HG02840 (cell line): Measurements from ENCODE around the gene AGAP1.

Experiments
- ATAC-seq: cut with Tn5 transposase; IDR thresholded peaks from one replicate; pipeline ENCODE4 v1.9.1; 2021; ENCODE audit warnings: mild to moderate bottlenecking, moderate library complexity, moderate number of reproducible peaks; ENCODE audit not compliant: unreplicated experiment, low FRiP score

The AGAP1 gene

DNA sequence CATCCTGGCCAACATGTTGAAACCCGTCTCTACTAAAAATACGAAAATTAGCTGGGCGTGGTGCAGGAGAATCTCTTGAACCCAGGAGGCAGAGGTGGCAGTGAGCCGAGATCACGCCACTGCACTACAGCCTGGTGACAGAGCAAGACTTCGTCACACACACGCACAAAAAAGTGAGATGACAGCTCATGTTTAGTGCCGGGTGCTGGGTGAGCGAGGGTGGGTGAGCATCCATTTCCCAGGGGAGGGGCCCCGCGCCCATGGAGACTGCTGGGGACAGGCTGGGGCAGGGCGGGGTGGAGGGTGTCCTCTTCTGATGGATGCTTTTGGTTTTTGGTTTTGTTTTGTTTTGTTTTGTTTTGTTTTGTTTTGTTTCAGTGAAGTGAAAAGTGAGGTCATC lies 467.9 kb downstream of the AGAP1 start:
- ATAC-seq, result no peak

- ATAC-seq, result no peak
These were observed 470.2 kb downstream of the AGAP1 start for GRCh38 chr2:235963853-235964577.

DNA sequence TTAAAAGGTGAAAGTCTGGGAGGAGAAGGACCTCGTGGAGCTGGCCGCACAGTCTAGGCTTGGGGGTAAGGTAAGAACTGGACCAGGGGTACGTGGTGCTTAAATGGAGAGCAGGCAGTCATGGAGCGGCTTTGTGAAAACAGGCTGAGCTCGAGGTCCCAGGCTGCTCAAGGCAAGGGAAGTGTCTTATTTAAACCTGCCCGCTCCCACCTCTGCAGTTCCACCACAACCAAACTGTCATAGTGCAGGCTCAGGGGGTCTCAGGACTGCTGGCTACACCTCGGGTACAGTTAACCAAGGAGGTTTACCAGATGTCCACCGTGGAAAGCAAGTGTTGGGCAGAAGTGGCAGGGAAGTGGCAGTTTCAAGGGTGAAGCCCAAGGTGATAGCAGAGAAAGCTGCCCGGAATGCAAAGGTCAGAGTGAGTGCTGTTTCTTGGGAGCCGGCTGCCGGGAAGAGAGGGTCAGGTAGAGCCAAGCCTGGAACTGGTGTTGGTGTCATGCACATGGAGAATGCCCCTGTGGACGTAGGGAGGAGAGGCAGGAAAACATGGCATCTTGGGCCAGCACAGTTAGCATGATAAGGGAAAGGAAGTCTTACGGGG lies 471.0 kb downstream of the AGAP1 start:
- no peak for ATAC-seq

DNA sequence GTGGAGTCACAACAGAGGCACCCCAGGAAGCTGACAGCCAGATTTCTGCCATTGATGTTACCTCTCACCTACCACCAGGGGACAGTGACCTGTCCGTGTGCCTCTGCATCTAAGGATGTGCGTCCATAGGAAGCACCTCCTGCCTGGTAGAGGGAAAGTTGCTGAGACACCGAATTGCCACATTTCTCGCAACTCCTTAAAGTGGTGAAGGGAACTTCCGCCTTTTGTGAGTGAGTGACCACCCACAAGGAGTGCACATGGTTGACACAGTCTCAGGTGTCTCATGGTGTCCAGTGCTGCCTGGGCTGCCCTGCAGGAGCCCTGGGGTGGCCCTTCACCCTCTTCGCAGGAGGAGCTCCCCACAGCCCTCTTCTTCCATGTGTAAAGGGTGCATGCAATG lies 472.6 kb downstream of the AGAP1 start:
- ATAC-seq, result no peak

DNA sequence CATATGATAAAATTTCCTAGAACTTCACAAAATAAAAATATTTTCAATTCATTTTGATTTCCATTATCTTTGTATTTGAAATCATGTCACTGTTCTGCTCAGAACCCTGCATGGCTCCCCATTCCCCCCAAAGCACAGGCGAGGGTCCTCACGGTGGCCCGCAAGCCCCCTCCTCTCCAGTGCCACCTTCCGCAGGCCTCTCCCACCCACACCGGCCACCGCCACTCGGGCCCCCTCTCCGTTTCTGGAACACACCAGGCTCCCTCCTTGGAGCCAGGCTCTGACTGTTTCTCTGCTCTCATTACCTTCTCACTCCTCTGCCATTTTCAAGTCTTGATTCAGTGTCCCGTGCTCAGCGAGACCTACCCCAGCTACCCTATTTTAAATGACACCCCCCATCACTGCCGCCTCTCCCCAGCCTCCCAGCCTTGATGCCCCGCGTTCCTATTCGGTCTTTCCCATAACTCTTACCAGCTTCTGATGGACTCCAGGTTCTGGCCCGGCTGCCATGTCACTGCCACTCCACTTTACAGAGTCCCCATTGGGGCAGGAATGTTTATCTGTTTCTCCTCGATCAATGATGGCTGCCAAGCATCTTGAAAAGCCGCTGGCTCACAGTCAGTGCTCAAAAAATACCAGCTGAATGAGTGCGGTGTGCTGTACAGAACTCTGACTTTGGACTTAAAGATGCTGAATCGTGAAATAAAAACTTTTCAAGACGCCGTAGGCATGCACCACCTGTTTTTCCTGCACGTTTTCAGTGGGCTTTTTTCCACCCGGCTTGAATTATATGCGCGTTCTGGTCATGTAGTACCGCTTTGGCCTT lies 473.3 kb downstream of the AGAP1 start:
- ATAC-seq, result no peak

- no peak for ATAC-seq
These were observed 474.3 kb downstream of the AGAP1 start for GRCh38 chr2:235968155-235968554.

- no peak for ATAC-seq
These were observed 474.9 kb downstream of the AGAP1 start for GRCh38 chr2:235968616-235969324.

DNA sequence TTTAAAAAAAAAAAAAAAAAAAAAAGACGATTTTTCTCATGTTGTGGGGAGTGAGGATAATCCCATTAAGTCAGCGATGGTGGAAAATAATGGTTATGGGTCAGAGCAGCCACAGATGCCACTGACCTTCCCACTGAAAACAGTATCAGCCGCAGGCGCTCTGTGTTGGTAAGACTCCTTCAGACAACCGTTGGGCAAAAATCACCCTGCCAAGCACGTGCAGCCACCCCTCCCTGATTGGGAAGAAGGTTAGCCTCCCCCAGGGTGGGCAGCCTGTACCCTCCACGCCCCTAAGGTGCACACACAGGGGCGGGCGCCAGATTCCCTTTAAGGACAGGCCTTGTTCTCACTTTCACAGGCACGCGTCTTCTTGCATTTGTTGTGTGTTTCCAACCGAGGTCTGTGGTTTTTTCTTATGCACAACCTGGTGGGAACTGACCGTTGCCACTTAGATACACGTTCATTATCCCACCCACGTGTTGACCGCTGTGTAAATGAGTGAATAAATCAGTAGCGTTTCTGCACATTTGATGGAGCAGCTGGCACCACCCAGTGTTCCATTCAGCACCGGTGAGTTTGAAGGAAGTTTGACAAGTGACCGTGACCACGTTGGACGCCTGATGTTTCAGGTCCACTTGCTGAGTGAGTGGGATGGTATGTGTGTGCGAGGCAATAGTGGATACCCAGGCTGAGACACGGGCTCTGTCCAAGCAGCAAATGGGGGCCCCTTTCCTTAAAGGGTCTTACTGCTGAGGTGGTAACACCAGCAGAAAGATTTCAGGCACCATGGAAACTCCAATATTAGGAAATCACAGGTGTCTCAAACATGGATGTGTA lies 476.6 kb downstream of the AGAP1 start:
- no peak for ATAC-seq

- ATAC-seq, result no peak
These were observed 482.7 kb downstream of the AGAP1 start for GRCh38 chr2:235976516-235976915.

- no peak for ATAC-seq
These were observed 483.1 kb downstream of the AGAP1 start for GRCh38 chr2:235976956-235977355.

- ATAC-seq, result no peak
These were observed 483.6 kb downstream of the AGAP1 start for GRCh38 chr2:235977445-235977844.

GRCh38 chr2:235978022-235978421 lies 484.2 kb downstream of the AGAP1 start:
- ATAC-seq, result no peak

GRCh38 chr2:235979037-235979436 lies 485.2 kb downstream of the AGAP1 start:
- ATAC-seq, result no peak

DNA sequence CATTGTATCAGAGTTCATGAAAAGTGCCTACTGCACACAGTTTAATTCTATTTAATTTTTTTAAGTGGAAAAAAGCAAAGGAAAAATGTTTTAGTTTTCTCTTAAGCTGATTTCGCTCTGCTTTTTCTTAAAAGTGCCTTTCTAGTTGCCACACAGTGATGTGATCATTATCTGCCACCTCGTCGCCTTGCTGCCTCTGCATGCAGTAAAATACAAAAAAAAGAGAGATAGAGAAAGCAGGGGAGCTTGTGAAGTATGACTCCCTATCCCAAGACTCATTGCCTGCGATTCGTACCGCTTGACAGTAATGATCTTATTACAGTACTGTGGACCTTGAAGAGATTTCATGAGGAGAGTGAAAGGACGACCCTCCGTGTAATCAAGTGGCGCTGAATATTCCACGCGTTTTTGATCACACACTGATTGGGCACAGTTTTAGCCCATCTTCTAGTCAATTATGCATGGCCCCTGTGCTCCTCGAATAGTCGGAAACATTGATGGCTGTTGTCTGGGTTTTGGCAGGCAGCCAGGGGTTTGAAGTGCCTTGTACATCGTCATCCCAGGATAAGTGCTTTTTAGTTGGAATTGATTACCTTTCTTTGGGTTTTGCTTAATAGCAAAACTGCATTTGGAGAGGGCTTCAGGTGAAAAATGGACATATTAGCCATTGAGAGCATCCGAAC lies 486.1 kb downstream of the AGAP1 start:
- no peak for ATAC-seq

DNA sequence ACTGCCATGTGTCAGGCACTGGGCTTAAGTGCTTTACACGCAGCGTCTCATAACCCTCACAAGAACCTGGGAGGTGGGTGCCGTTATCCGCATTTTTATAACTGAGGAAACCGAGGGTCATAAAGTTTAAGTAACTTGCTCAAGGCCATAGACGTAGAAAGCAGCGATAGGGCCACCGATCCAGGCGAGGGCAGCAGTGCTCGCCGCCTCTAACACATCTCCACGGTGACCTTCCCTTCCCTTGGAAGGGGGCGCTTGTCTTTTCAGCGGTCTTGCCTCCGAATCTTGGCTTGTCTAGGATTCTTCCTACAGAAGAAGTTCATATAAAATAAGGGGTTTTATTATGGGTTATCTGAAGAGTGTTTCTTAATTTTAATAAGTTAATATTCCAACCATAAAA lies 487.8 kb downstream of the AGAP1 start:
- ATAC-seq, result no peak

- ATAC-seq, result no peak
These were observed 489.2 kb downstream of the AGAP1 start for GRCh38 chr2:235983016-235983415.

DNA sequence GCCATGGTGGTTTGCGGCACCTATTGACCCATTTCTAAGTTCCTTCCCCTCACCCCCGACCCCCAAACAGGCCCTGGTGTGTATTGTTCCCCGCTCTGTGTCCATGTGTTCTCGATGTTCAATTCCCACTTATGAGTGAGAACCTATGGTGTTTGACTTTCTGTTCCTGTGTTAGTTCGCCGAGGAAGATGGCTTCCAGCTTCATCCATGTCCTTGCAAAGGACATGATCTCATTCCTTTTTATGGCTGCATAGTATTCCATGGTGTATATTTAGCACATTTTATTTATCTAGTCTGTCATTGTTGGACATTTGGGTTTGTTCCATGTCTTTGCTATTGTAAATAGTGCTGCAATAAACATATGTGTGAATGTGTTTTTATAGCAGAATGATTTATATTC lies 490.7 kb downstream of the AGAP1 start:
- ATAC-seq, result no peak

DNA sequence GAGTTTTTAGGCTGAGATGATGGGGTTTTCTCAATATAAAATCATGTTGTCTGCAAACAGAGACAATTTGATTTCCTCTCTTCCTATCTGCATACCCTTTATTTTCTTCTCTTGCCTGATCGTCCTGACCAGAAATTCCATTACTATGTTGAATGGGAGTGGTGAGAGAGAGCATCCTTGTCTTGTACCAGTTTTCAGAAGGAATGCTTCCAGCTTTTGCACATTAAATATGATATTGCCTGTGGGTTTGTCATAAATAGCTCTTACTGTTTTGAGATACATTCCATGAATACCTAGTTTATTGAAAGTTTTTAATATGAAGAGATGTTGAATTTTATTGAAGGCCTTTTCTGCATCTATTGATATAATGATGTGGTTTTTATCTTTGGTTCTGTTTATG lies 492.5 kb downstream of the AGAP1 start:
- no peak for ATAC-seq

GRCh38 chr2:235988271-235989015 lies 494.6 kb downstream of the AGAP1 start:
- ATAC-seq, result no peak
